ENCODE data around the gene HIVEP3.

Gene HIVEP3

GRCh38 chr1:41846625-41847405 lies 71.9 kb downstream of the HIVEP3 start:
- DNase-seq: no peak

GRCh38 chr1:41844781-41845272 lies 73.9 kb downstream of the HIVEP3 start:
- no peak for DNase-seq

GRCh38 chr1:41844255-41844654 lies 74.5 kb downstream of the HIVEP3 start:
- no peak for DNase-seq

GRCh38 chr1:41842993-41843755 lies 75.5 kb downstream of the HIVEP3 start:
- DNase-seq: no peak

GRCh38 chr1:41842326-41842725 lies 76.4 kb downstream of the HIVEP3 start:
- DNase-seq: no peak

GRCh38 chr1:41840592-41841246 lies 78.0 kb downstream of the HIVEP3 start:
- DNase-seq: no peak

GRCh38 chr1:41838266-41838665 lies 80.5 kb downstream of the HIVEP3 start:
- no peak for DNase-seq

GRCh38 chr1:41837691-41838090 lies 81.0 kb downstream of the HIVEP3 start:
- DNase-seq: no peak

- DNase-seq: no peak
These were observed 83.2 kb downstream of the HIVEP3 start for GRCh38 chr1:41835485-41835884.

GRCh38 chr1:41833519-41834000 lies 85.2 kb downstream of the HIVEP3 start:
- DNase-seq: no peak

GRCh38 chr1:41830726-41831125 lies 88.0 kb downstream of the HIVEP3 start:
- DNase-seq: no peak

- no peak for DNase-seq
These were observed 90.6 kb downstream of the HIVEP3 start for GRCh38 chr1:41827991-41828570.

- DNase-seq: no peak
These were observed 95.3 kb downstream of the HIVEP3 start for GRCh38 chr1:41823471-41823870.

- no peak for DNase-seq
These were observed 95.9 kb downstream of the HIVEP3 start for GRCh38 chr1:41822866-41823265.

- no peak for DNase-seq
These were observed 98.9 kb downstream of the HIVEP3 start for GRCh38 chr1:41819843-41820242.

- DNase-seq: no peak
These were observed 99.7 kb downstream of the HIVEP3 start for GRCh38 chr1:41819069-41819468.

- no peak for DNase-seq
These were observed 102.7 kb downstream of the HIVEP3 start for GRCh38 chr1:41816061-41816460.

GRCh38 chr1:41813755-41814745 lies 104.7 kb downstream of the HIVEP3 start:
- no peak for DNase-seq

GRCh38 chr1:41813226-41813625 lies 105.5 kb downstream of the HIVEP3 start:
- no peak for DNase-seq

- DNase-seq: no peak
These were observed 106.3 kb downstream of the HIVEP3 start for GRCh38 chr1:41812453-41812852.

GRCh38 chr1:41812051-41812450 lies 106.7 kb downstream of the HIVEP3 start:
- DNase-seq: peak; percentile 34
